H9 (cell line): Measurements from ENCODE around the gene MRPL53. TPM values are rescaled to one million over a fixed set of nuclear protein-coding genes. Genes with fewer than 3 reads are reported as not detected.

Source experiments
- DNase-seq: peaks from one replicate; pipeline ENCODE4 v3.0.0-alpha.2; 2017
- H2AFZ ChIP-seq: one replicate; pipeline ENCODE4 v1.6.1; 2013; ENCODE audit warnings: mild to moderate bottlenecking, low read length, control low read depth, moderate library complexity
- H2AK5ac ChIP-seq: 2 replicates; pipeline ENCODE4 v1.6.1; 2013; ENCODE audit warnings: low read length, control low read depth, mixed read lengths; ENCODE audit not compliant: insufficient read length
- H2BK120ac ChIP-seq: one replicate; pipeline ENCODE4 v1.6.1; 2013; ENCODE audit warnings: low read depth, mild to moderate bottlenecking, low read length, control low read depth, inconsistent platforms; ENCODE audit not compliant: poor library complexity, severe bottlenecking
- H2BK12ac ChIP-seq: 2 replicates; pipeline ENCODE4 v1.6.1; 2013; ENCODE audit warnings: low read length, control low read depth, mixed read lengths, low read depth; ENCODE audit not compliant: insufficient read length
- H2BK15ac ChIP-seq: 2 replicates; pipeline ENCODE4 v1.6.1; 2013; ENCODE audit warnings: low read depth, low read length, control low read depth
- H2BK20ac ChIP-seq: one replicate; pipeline ENCODE4 v1.6.1; 2013; ENCODE audit warnings: low read depth, mild to moderate bottlenecking, low read length, control low read depth, inconsistent platforms; ENCODE audit not compliant: poor library complexity, severe bottlenecking
- H2BK5ac ChIP-seq: 2 replicates; pipeline ENCODE4 v1.6.1; 2013; ENCODE audit warnings: low read length, control low read depth, mixed read lengths; ENCODE audit not compliant: insufficient read length
- H3K14ac ChIP-seq: 2 replicates; pipeline ENCODE4 v1.6.1; 2013; ENCODE audit warnings: low read length, control low read depth; ENCODE audit not compliant: insufficient read depth
- H3K18ac ChIP-seq: 2 replicates; pipeline ENCODE4 v1.6.1; 2013; ENCODE audit warnings: low read depth, mild to moderate bottlenecking, mixed read lengths, low read length, control low read depth; ENCODE audit not compliant: insufficient read length
- H3K23ac ChIP-seq: 2 replicates; pipeline ENCODE4 v1.6.1; 2013; ENCODE audit warnings: low read length, control low read depth, mixed read lengths, low read depth; ENCODE audit not compliant: insufficient read length
- H3K23me2 ChIP-seq: 2 replicates; pipeline ENCODE4 v1.6.1; 2013; ENCODE audit warnings: low read depth, mild to moderate bottlenecking, mixed read lengths, low read length, control low read depth; ENCODE audit not compliant: insufficient read length, poor library complexity, severe bottlenecking
- H3K27ac ChIP-seq: 2 replicates; pipeline ENCODE4 v1.5.1; 2013; ENCODE audit warnings: low read length, control low read depth, mixed read lengths, low read depth; ENCODE audit not compliant: insufficient read length
- H3K27me3 ChIP-seq: 2 replicates; pipeline ENCODE4 v1.6.1; 2013; ENCODE audit warnings: low read length, control low read depth, inconsistent platforms; ENCODE audit not compliant: insufficient read depth
- H3K4ac ChIP-seq: 2 replicates; pipeline ENCODE4 v1.6.1; 2013; ENCODE audit warnings: low read depth, mild to moderate bottlenecking, control low read depth, inconsistent platforms, low read length, moderate library complexity
- H3K4me1 ChIP-seq: 2 replicates; pipeline ENCODE4 v1.6.1; 2013; ENCODE audit warnings: low read length, control low read depth, inconsistent platforms; ENCODE audit not compliant: insufficient read depth
- H3K4me2 ChIP-seq: 2 replicates; pipeline ENCODE4 v1.6.1; 2013; ENCODE audit warnings: low read length, control low read depth, mixed read lengths; ENCODE audit not compliant: insufficient read length, insufficient read depth
- H3K56ac ChIP-seq: 2 replicates; pipeline ENCODE4 v1.6.1; 2013; ENCODE audit warnings: low read depth, mild to moderate bottlenecking, mixed read lengths, low read length, control low read depth; ENCODE audit not compliant: insufficient read length
- H3K79me1 ChIP-seq: 2 replicates; pipeline ENCODE4 v1.6.1; 2013; ENCODE audit warnings: low read depth, mild to moderate bottlenecking, moderate library complexity, low read length, control low read depth, inconsistent platforms; ENCODE audit not compliant: insufficient read depth, poor library complexity, severe bottlenecking
- H3K79me2 ChIP-seq: 2 replicates; pipeline ENCODE4 v1.6.1; 2013; ENCODE audit warnings: low read length, control low read depth, inconsistent platforms; ENCODE audit not compliant: insufficient read depth
- H3K9ac ChIP-seq: 2 replicates; pipeline ENCODE4 v1.6.1; 2013; ENCODE audit warnings: low read length, control low read depth, mixed read lengths; ENCODE audit not compliant: insufficient read length; ENCODE audit errors: extremely low read depth
- H3K9me3 ChIP-seq: one replicate; pipeline ENCODE4 v1.6.1; 2013; ENCODE audit warnings: low read depth, low read length, inconsistent platforms; ENCODE audit not compliant: control insufficient read depth
- H3T11ph ChIP-seq: one replicate; pipeline ENCODE4 v1.6.1; 2013; ENCODE audit warnings: mild to moderate bottlenecking, low read length, control low read depth, inconsistent platforms
- H4K20me1 ChIP-seq: one replicate; pipeline ENCODE4 v1.6.1; 2013; ENCODE audit not compliant: control insufficient read depth, insufficient read length, insufficient read depth
- H4K5ac ChIP-seq: 2 replicates; pipeline ENCODE4 v1.6.1; 2013; ENCODE audit warnings: low read depth, mild to moderate bottlenecking, mixed read lengths, low read length, control low read depth; ENCODE audit not compliant: insufficient read length
- H4K8ac ChIP-seq: replicated peaks from 2 replicates; pipeline ENCODE4 v1.6.1; 2013; ENCODE audit warnings: low read length, control low read depth, mixed read lengths, low read depth; ENCODE audit not compliant: insufficient read length
- H4K91ac ChIP-seq: 2 replicates; pipeline ENCODE4 v1.6.1; 2013; ENCODE audit warnings: low read depth, mild to moderate bottlenecking, moderate library complexity, mixed read lengths, low read length, control low read depth; ENCODE audit not compliant: insufficient read length
- H3K27ac Mint-ChIP-seq, 3 experiments: 2 replicates in 2 of 3; 3 replicates in 1 of 3; pipeline ENCODE4 v1.8.0; 2020 to 2021; ENCODE audit warnings: mixed read lengths in 3 of 3, mild to moderate bottlenecking in 1 of 3, moderate library complexity in 1 of 3
- H3K27me3 Mint-ChIP-seq: 2 replicates; pipeline ENCODE4 v1.8.0; 2021; ENCODE audit warnings: low read depth, mild to moderate bottlenecking, moderate library complexity, mixed read lengths
- H3K36me3 Mint-ChIP-seq, 3 experiments: 2 replicates in 2 of 3; 3 replicates in 1 of 3; pipeline ENCODE4 v1.8.0; 2020 to 2021; ENCODE audit warnings: low read depth in 3 of 3, mixed read lengths in 3 of 3; ENCODE audit not compliant: insufficient read depth in 1 of 3
- H3K4me1 Mint-ChIP-seq, 2 experiments: 2 replicates each; pipeline ENCODE4 v1.8.0; 2020; ENCODE audit warnings: mixed read lengths in 2 of 2
- H3K4me3 Mint-ChIP-seq, 2 experiments: 2 replicates in 1 of 2; 3 replicates in 1 of 2; pipeline ENCODE4 v1.8.0; 2020 to 2021; ENCODE audit warnings: mild to moderate bottlenecking in 2 of 2, mixed read lengths in 2 of 2, moderate library complexity in 1 of 2
- H3K9me3 Mint-ChIP-seq, 2 experiments: 2 replicates in 1 of 2; 3 replicates in 1 of 2; pipeline ENCODE4 v1.8.0; 2020; ENCODE audit warnings: mild to moderate bottlenecking in 2 of 2, mixed read lengths in 2 of 2, moderate library complexity in 1 of 2
- CTCF ChIP-seq: fragments of 200-600 bp; sonication (generic); conservative IDR thresholded peaks from 3 replicates; pipeline ENCODE4 v1.8.0; 2021; ENCODE audit warnings: antibody characterized with exemption, mild to moderate bottlenecking
- WGBS: extraction: QIAGEN DNeasy Blood & Tissue Kit; methylation state at CpG from one replicate; pipeline ENCODE4 v1.1.7; 2013; ENCODE audit warnings: missing lambda C conversion rate, low lambda C conversion rate, mixed read lengths; ENCODE audit not compliant: insufficient read length; ENCODE audit errors: extremely low coverage; 5-methylcytosine and 5-hydroxymethylcytosine counted together
- total RNA-seq: library from RNA; stranded (reverse); gene quantifications from 2 replicates; pipeline ENCODE4 v1.2.1, GENCODE V29; 2021

MRPL53 gene
- total RNA-seq, 1 experiment from 2014 or later, result 59.5 TPM

- H3K4me1 Mint-ChIP-seq, result peaks cover 0 to 3% of the 10 kb centered on the region in 2 experiments; a peak in 1 of 4 replicates
- Histone ChIP-seq H3K4me2 (no peak overlapping the region), H3K4ac (no peak overlapping the region), H3K14ac (no peak overlapping the region), H3K56ac (no peak overlapping the region), H3K23ac (no peak overlapping the region), H2AFZ (no peak overlapping the region), H3K79me1 (no peaks in the 10 kb centered on the region), H3K9ac (no peak overlapping the region), H3K27ac (no peak overlapping the region), H3K79me2 (no peaks in the 10 kb centered on the region), H2BK120ac (no peak overlapping the region), H3T11ph (no peak overlapping the region), H3K18ac (no peak overlapping the region), H3K23me2 (no peaks in the 10 kb centered on the region), H4K8ac (no peak overlapping the region), H4K20me1 (no peaks in the 10 kb centered on the region), H3K27me3 (no peaks in the 10 kb centered on the region), H2BK20ac (no peak overlapping the region), H4K5ac (no peak overlapping the region), H2BK15ac (no peak overlapping the region), H3K4me1 (no peaks in the 10 kb centered on the region), H2BK5ac (no peak overlapping the region), H3K9me3 (no peaks in the 10 kb centered on the region), H2AK5ac (no peak overlapping the region), H2BK12ac (no peak overlapping the region), H4K91ac (no peak overlapping the region)
- no CpG with 5 or more reads among the region's 5 CpGs for WGBS
- no peak overlapping the region for H3K4me3 Mint-ChIP-seq
- peak overlapping the region in 1 of 3 experiments; percentile 63; a peak in 1 of 7 replicates for H3K27ac Mint-ChIP-seq
- peaks cover 43 to 86% (median 78%) of the 10 kb centered on the region in 3 experiments for H3K36me3 Mint-ChIP-seq
- no peak for DNase-seq
- H3K9me3 Mint-ChIP-seq, result no peaks in the 10 kb centered on the region; a peak in 1 of 5 replicates
- no peaks in the 10 kb centered on the region; the same call in 1 of the 2 replicates for H3K27me3 Mint-ChIP-seq
- TF ChIP-seq CTCF, result no peak
These were observed 43.8 kb downstream of the MRPL53 start for GRCh38 chr2:74428675-74429074.
